CD4-positive, alpha-beta T cell (primary cell): ENCODE data around the gene DLX3. TPM values are rescaled to one million over a fixed set of nuclear protein-coding genes. Genes with fewer than 3 reads are reported as not detected.

Experiments used
- ATAC-seq: fragments of 200-7000 bp; cut with Tn5 transposase; one replicate; pipeline ENCODE4 v1.10.0; 2022; ENCODE audit warnings: mild to moderate bottlenecking; ENCODE audit not compliant: poor library complexity
- CTCF ChIA-PET: fragments of 350-600 bp; sonication (Branson Sonifier 250); formaldehyde crosslinking; loops from one replicate; lab custom pipeline; 2021; ENCODE audit warnings: antibody characterized with exemption, inconsistent platforms; lab: Charles Lee
- POLR2A ChIA-PET: fragments of 350-600 bp; sonication (Branson Sonifier 250); formaldehyde crosslinking; loops from one replicate; lab custom pipeline; 2021; ENCODE audit warnings: antibody characterized with exemption, inconsistent platforms; lab: Charles Lee
- DNase-seq, 14 experiments: peaks; one replicate each; pipeline ENCODE4 v3.0.0-alpha.2; 2013 to 2020; ENCODE audit warnings: mixed read lengths in 2 of 14
- H3K27ac ChIP-seq, 2 donors: one replicate each; pipeline versions ENCODE4 v1.5.1 to v1.7.0; 2013; ENCODE audit warnings: low read length in 2 of 2, low read depth in 1 of 2, mild to moderate bottlenecking in 1 of 2
- H3K27me3 ChIP-seq, 2 experiments: 1 replicate in 1 of 2; 2 replicates in 1 of 2; pipeline versions ENCODE4 v1.6.1 to v1.7.0; 2013; ENCODE audit warnings: low read length in 2 of 2, control low read depth in 1 of 2, mild to moderate bottlenecking in 1 of 2, moderate library complexity in 1 of 2; ENCODE audit not compliant: insufficient read depth in 2 of 2, control insufficient read depth in 1 of 2
- H3K36me3 ChIP-seq: one replicate; pipeline ENCODE4 v1.6.1; 2013; ENCODE audit warnings: low read length, control low read depth; ENCODE audit not compliant: insufficient read depth
- H3K4me1 ChIP-seq: one replicate; pipeline ENCODE4 v1.6.1; 2013; ENCODE audit warnings: low read length, control low read depth; ENCODE audit not compliant: insufficient read depth
- H3K4me3 ChIP-seq: one replicate; pipeline ENCODE4 v1.5.1; 2013; ENCODE audit warnings: mild to moderate bottlenecking, low read length, moderate library complexity
- H3K9me3 ChIP-seq, 2 experiments: 1 replicate in 1 of 2; 2 replicates in 1 of 2; pipeline versions ENCODE4 v1.6.1 to v1.7.0; 2013; ENCODE audit warnings: low read length in 2 of 2, mild to moderate bottlenecking in 2 of 2, control low read depth in 1 of 2, moderate library complexity in 1 of 2; ENCODE audit not compliant: control insufficient read depth in 1 of 2, insufficient read depth in 1 of 2
- H3K27ac Mint-ChIP-seq: one replicate; pipeline ENCODE4 v1.8.0; 2020; ENCODE audit warnings: mixed read lengths
- H3K27me3 Mint-ChIP-seq: one replicate; pipeline ENCODE4 v1.8.0; 2021; ENCODE audit warnings: mixed read lengths
- H3K36me3 Mint-ChIP-seq: one replicate; pipeline ENCODE4 v1.8.0; 2021; ENCODE audit warnings: low read depth, mixed read lengths
- H3K4me1 Mint-ChIP-seq: one replicate; pipeline ENCODE4 v1.8.0; 2021; ENCODE audit warnings: low read depth, mixed read lengths
- H3K4me3 Mint-ChIP-seq: one replicate; pipeline ENCODE4 v1.8.0; 2020; ENCODE audit warnings: mild to moderate bottlenecking, mixed read lengths
- H3K9me3 Mint-ChIP-seq: one replicate; pipeline ENCODE4 v1.8.0; 2020; ENCODE audit warnings: mixed read lengths
- intact Hi-C, 2 experiments: fragments of 100-400 bp; cut with DNase I in 1 of 2; cut with micrococcal nuclease in 1 of 2; formaldehyde crosslinking; loops; one replicate each; pipeline versions ENCODE4 v1.15.1 to v1.9.0; 2023 to 2025; cut with DNase I, micrococcal nuclease
- total RNA-seq, 174 experiments: library from RNA in 2 of 174; stranded (reverse) in 2 of 174; gene quantifications; one replicate each; pipeline ENCODE4 v1.2.3 and lab custom pipeline; 2021 to 2026
- TF ChIP-seq, protein P1 (sequence below): fragments of 200-600 bp; IDR thresholded peaks from one replicate; pipeline ENCODE4 v1.8.0; 2022; ENCODE audit warnings: antibody characterized with exemption, mild to moderate bottlenecking

The DLX3 gene
- total RNA-seq, 2 experiments from 2014 or later: not detected

DNA sequence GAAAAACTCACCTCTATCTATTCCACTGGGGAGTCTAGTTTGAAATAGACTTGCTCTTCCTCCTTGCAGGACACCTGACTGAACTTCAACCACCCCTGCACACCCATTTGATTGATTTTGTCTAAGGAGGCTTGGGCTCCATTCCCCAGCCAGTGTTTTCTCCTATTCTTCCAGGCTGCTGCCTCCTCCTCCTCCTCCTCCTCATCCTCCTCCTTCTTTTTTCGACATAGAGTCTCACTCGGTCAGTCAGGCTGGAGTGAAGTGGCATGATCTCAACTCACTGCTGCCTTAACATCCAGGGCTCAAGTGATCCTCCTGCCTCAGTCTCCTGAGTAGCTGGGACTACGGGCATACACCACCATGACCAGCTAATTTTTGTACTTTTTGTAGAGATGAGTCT, 27.8 kb downstream of the DLX3 start:
- H3K36me3 Mint-ChIP-seq: no peaks in the 10 kb centered on the region

DNA sequence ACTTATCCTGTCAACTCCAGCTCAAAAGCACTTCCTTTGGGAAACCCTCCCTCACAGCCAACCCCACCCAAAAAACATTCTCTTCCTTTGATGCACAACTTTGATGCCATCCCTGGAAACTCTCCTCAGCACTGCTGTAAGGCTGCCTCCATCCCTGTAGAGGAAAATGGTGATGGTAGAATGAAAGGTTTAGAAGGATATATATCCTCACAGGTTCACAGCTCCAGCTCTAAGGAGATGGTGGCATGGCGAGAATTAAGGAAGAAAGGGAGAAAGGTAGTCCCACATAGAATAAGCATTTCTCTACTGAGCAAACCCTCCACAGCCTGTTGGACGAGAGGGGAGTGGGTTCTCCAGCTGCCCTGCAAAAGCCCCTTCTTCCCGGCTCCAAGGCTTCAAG, 28.3 kb downstream of the DLX3 start:
- Histone ChIP-seq H3K4me1 (peaks cover 61% of the 10 kb centered on the region), H3K9me3 (peaks cover 0 to 47% of the 10 kb centered on the region in 2 experiments), H3K36me3 (no peaks in the 10 kb centered on the region), H3K4me3 (no peak overlapping the region), H3K27me3 (peaks cover 72 to 79% of the 10 kb centered on the region in 2 experiments), H3K27ac (no peak overlapping the region)
- POLR2A ChIA-PET: no interaction called here
- intact Hi-C loops: no loop called here
- Mint-ChIP-seq H3K27me3 (peaks cover 89% of the 10 kb centered on the region), H3K4me1 (peaks cover 65% of the 10 kb centered on the region), H3K27ac (no peak overlapping the region), H3K4me3 (peak overlapping the region; percentile 16), H3K36me3 (no peaks in the 10 kb centered on the region), H3K9me3 (no peaks in the 10 kb centered on the region)
- TF ChIP-seq, protein P1, sequence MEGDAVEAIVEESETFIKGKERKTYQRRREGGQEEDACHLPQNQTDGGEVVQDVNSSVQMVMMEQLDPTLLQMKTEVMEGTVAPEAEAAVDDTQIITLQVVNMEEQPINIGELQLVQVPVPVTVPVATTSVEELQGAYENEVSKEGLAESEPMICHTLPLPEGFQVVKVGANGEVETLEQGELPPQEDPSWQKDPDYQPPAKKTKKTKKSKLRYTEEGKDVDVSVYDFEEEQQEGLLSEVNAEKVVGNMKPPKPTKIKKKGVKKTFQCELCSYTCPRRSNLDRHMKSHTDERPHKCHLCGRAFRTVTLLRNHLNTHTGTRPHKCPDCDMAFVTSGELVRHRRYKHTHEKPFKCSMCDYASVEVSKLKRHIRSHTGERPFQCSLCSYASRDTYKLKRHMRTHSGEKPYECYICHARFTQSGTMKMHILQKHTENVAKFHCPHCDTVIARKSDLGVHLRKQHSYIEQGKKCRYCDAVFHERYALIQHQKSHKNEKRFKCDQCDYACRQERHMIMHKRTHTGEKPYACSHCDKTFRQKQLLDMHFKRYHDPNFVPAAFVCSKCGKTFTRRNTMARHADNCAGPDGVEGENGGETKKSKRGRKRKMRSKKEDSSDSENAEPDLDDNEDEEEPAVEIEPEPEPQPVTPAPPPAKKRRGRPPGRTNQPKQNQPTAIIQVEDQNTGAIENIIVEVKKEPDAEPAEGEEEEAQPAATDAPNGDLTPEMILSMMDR: no peak
- DNase-seq (no peak), ATAC-seq (no peak)
- CTCF ChIA-PET: interaction anchor here (1.1 kb wide), 1 partner anchor 14 kb away, joined by 6 read pairs; no protein-coding TSS in a partner anchor

More for the DNA sequence above, 27.8 kb downstream of the DLX3 start:
- peaks cover 65% of the 10 kb centered on the region for H3K4me1 ChIP-seq
- intact Hi-C loops: no loop called here
- no peaks in the 10 kb centered on the region for H3K36me3 ChIP-seq
- Mint-ChIP-seq H3K4me3 (peak overlapping the region; percentile 16), H3K27ac (no peak overlapping the region), H3K9me3 (no peaks in the 10 kb centered on the region), H3K4me1 (peaks cover 68% of the 10 kb centered on the region), H3K27me3 (peaks cover 89% of the 10 kb centered on the region)
- ChIA-PET POLR2A (no interaction called here), CTCF (interaction anchor here (1.1 kb wide), 1 partner anchor 15 kb away, joined by 6 read pairs; no protein-coding TSS in a partner anchor)
- H3K27me3 ChIP-seq: peaks cover 75 to 82% of the 10 kb centered on the region in 2 experiments
- TF ChIP-seq, protein P1: no peak
- H3K27ac ChIP-seq: no peak overlapping the region
- ATAC-seq (no peak), DNase-seq (no peak)
- peaks cover 0 to 51% of the 10 kb centered on the region in 2 experiments for H3K9me3 ChIP-seq
- H3K4me3 ChIP-seq: no peak overlapping the region

DNA sequence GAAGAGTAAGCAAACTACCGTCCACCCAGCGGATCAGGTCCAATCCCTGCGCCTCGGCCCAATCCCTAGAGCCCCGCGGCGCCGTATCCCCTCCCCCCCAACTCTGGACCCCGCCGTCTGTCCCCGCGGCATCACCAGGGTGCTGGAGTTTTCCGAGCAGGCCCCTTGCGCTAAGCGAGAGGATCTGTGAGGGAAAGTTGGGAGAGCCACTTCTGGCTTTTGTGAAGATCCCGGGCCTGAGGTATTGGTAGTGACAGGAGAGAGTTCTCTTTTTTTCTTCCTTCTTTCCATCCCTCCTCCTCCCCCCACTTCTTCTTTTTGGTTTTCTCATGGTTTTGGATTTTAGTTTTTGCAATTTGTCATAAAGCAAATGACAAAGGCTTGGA, 29.5 kb downstream of the DLX3 start:
- Histone ChIP-seq H3K9me3 (peaks cover 0 to 41% of the 10 kb centered on the region in 2 experiments), H3K4me1 (peaks cover 54% of the 10 kb centered on the region), H3K36me3 (no peaks in the 10 kb centered on the region), H3K27me3 (peaks cover 66 to 67% of the 10 kb centered on the region in 2 experiments), H3K27ac (no peak overlapping the region), H3K4me3 (no peak overlapping the region)
- intact Hi-C loops: no loop called here
- ChIA-PET POLR2A (no interaction called here), CTCF (no interaction called here)
- Mint-ChIP-seq H3K27me3 (peaks cover 88% of the 10 kb centered on the region), H3K9me3 (no peaks in the 10 kb centered on the region), H3K36me3 (no peaks in the 10 kb centered on the region), H3K27ac (no peak overlapping the region), H3K4me3 (peak overlapping the region; percentile 36), H3K4me1 (peaks cover 52% of the 10 kb centered on the region)
- ATAC-seq: no peak
- TF ChIP-seq, protein P1: no peak
- no peak for DNase-seq
